HepG2 (cell line): Measurements from ENCODE around the gene DTHD1. TPM values are rescaled to one million over a fixed set of nuclear protein-coding genes. Genes with fewer than 3 reads are reported as not detected.

Experiments
- ATAC-seq: fragments of 200-7000 bp; cut with Tn5 transposase; 3 replicates; pipeline ENCODE4 v1.9.1; 2020; ENCODE audit warnings: mild to moderate bottlenecking, moderate library complexity
- BruUV-seq: library from RNA; stranded (reverse); fragments of 400-500 nt; replicated peaks from 2 replicates; lab custom pipeline; 2021; lab: Mats Ljungman, UMichigan
- CTCF ChIA-PET: fragments of 300-600 bp; formaldehyde crosslinking; extraction: SDS; loops from one replicate; lab custom pipeline; 2021; ENCODE audit warnings: low total read pairs, inconsistent platforms, low intra/inter-chr PET ratio; lab: Yijun Ruan, JAX
- POLR2A ChIA-PET: fragments of 350-600 bp; sonication (Branson Sonifier 250); formaldehyde crosslinking; loops from one replicate; lab custom pipeline; 2020; ENCODE audit warnings: antibody characterized with exemption, inconsistent platforms; lab: Yijun Ruan, JAX
- DNase-seq: peaks from one replicate; pipeline ENCODE4 v3.0.0-alpha.2; 2015; ENCODE audit warnings: low spot score
- FAIRE-seq: peaks from 3 replicates; lab custom pipeline; 2011; peaks lifted over from hg19 to GRCh38; lab: Jason Lieb, UNC
- H2AFZ ChIP-seq: one replicate; pipeline ENCODE4 v1.6.1; 2011; ENCODE audit warnings: low read length, inconsistent platforms
- H3K27ac ChIP-seq: fragments of 300-600 bp; 3 replicates; pipeline ENCODE4 v1.8.0; 2011; ENCODE audit warnings: mixed run types, mild to moderate bottlenecking, mixed read lengths, low read length, inconsistent platforms; ENCODE audit not compliant: insufficient read depth; ENCODE audit errors: extremely low read length
- H3K27me3 ChIP-seq, 2 experiments: fragments of 200-600 bp in 1 of 2; 2 replicates in 1 of 2; 3 replicates in 1 of 2; pipeline versions ENCODE4 v1.6.0 to v1.8.0; 2011; ENCODE audit warnings: low read length in 2 of 2, mild to moderate bottlenecking in 2 of 2, moderate library complexity in 2 of 2, inconsistent platforms in 1 of 2; ENCODE audit not compliant: insufficient read depth in 2 of 2, control insufficient read depth in 1 of 2
- H3K36me3 ChIP-seq, 2 experiments: fragments of 200-600 bp in 1 of 2; replicated peaks in 1 of 2; 2 replicates in 1 of 2; 3 replicates in 1 of 2; pipeline versions ENCODE4 v1.5.1 to v1.8.0; 2011; ENCODE audit warnings: low read length in 2 of 2, inconsistent platforms in 1 of 2; ENCODE audit not compliant: insufficient read depth in 2 of 2, control insufficient read depth in 1 of 2
- H3K4me1 ChIP-seq: 2 replicates; pipeline ENCODE4 v1.5.1; 2012; ENCODE audit warnings: low read length, inconsistent platforms; ENCODE audit not compliant: insufficient read depth
- H3K4me2 ChIP-seq: 2 replicates; pipeline ENCODE4 v1.6.0; 2011; ENCODE audit warnings: low read depth, low read length, inconsistent platforms
- H3K4me3 ChIP-seq, 3 experiments: fragments of 200-600 bp in 1 of 3; sonication (generic), shearing (Covaris generic) in 1 of 3; replicated peaks in 1 of 3; 2 replicates each; pipeline ENCODE4 v1.5.1; 2011 to 2016; ENCODE audit warnings: low read length in 3 of 3, inconsistent platforms in 2 of 3, low read depth in 2 of 3, mild to moderate bottlenecking in 2 of 3, control low read depth in 1 of 3, mixed read lengths in 1 of 3; ENCODE audit not compliant: insufficient read depth in 1 of 3
- H3K79me2 ChIP-seq: one replicate; pipeline ENCODE4 v1.6.1; 2011; ENCODE audit warnings: low read length, inconsistent platforms; ENCODE audit not compliant: insufficient read depth
- H3K9ac ChIP-seq: 2 replicates; pipeline ENCODE4 v1.6.0; 2011; ENCODE audit warnings: mild to moderate bottlenecking, low read depth, low read length, inconsistent platforms; ENCODE audit not compliant: insufficient read depth
- H3K9me3 ChIP-seq: 2 replicates; pipeline ENCODE4 v1.5.1; 2012; ENCODE audit warnings: mild to moderate bottlenecking, low read length
- H4K20me1 ChIP-seq: 2 replicates; pipeline ENCODE4 v1.6.0; 2011; ENCODE audit warnings: inconsistent platforms, mild to moderate bottlenecking, low read length, moderate library complexity; ENCODE audit not compliant: insufficient read depth
- ATF1 ChIP-seq: IDR thresholded peaks from 2 replicates; pipeline ENCODE4 v1.6.1; 2016; ENCODE audit warnings: mild to moderate bottlenecking, control low read depth
- DR1 ChIP-seq: sonication (generic); formaldehyde crosslinking; IDR thresholded peaks from 2 replicates; pipeline ENCODE4 v1.8.0; 2021; ENCODE audit warnings: mild to moderate bottlenecking, missing genetic modification reagents, inconsistent platforms
- HDAC2 ChIP-seq: sonication (generic); formaldehyde crosslinking; IDR thresholded peaks from 2 replicates; pipeline ENCODE4 v1.4.0; 2020; ENCODE audit warnings: missing genetic modification reagents
- KAT2B ChIP-seq: fragments of 150-350 bp; IDR thresholded peaks from 2 replicates; pipeline ENCODE4 v1.6.1; 2014; ENCODE audit warnings: low read depth, low read length, borderline replicate concordance
- NKX3-1 ChIP-seq: sonication (generic); formaldehyde crosslinking; IDR thresholded peaks from 2 replicates; pipeline ENCODE4 v1.5.0; 2020; ENCODE audit warnings: missing genetic modification reagents
- STAT5B ChIP-seq: sonication (generic); formaldehyde crosslinking; IDR thresholded peaks from 2 replicates; pipeline ENCODE4 v1.4.0; 2020; ENCODE audit warnings: missing genetic modification reagents
- ZNF329 ChIP-seq: sonication (generic); formaldehyde crosslinking; IDR thresholded peaks from 2 replicates; pipeline ENCODE4 v1.9.0; 2021; ENCODE audit warnings: low read depth, mild to moderate bottlenecking, missing genetic modification reagents
- ZNF546 ChIP-seq: sonication (generic); formaldehyde crosslinking; conservative IDR thresholded peaks from 2 replicates; pipeline ENCODE4 v1.8.1; 2023; ENCODE audit warnings: mild to moderate bottlenecking, missing genetic modification reagents
- ZNF549 ChIP-seq: sonication (generic); formaldehyde crosslinking; IDR thresholded peaks from 2 replicates; pipeline ENCODE4 v1.5.0; 2020; ENCODE audit warnings: missing genetic modification reagents
- ZNF558 ChIP-seq: sonication (generic); formaldehyde crosslinking; IDR thresholded peaks from 2 replicates; pipeline ENCODE4 v1.9.0; 2022; ENCODE audit warnings: mild to moderate bottlenecking, missing genetic modification reagents, borderline replicate concordance
- ZNF572 ChIP-seq: sonication (generic); formaldehyde crosslinking; IDR thresholded peaks from 2 replicates; pipeline ENCODE4 v1.5.1; 2020; ENCODE audit warnings: mild to moderate bottlenecking, missing genetic modification reagents
- ZNF577 ChIP-seq: sonication (generic); formaldehyde crosslinking; IDR thresholded peaks from 2 replicates; pipeline ENCODE4 v1.4.0; 2020; ENCODE audit warnings: mild to moderate bottlenecking, low read depth, missing genetic modification reagents, borderline replicate concordance
- WGBS: methylation state at CpG from one replicate; pipeline ENCODE4 v1.1.6; 2017; ENCODE audit warnings: low lambda C conversion rate; 5-methylcytosine and 5-hydroxymethylcytosine counted together
- in situ Hi-C: cut with HindIII; loops from 2 replicates; pipeline ENCODE4 v1.10.0; 2017; ENCODE audit warnings: low pct_unique_long_range_greater_than_20kb; ENCODE audit not compliant: extremely low pct_ligation_motif_present
- intact Hi-C: fragments of 100-400 bp; cut with micrococcal nuclease; formaldehyde crosslinking; loops from one replicate; pipeline ENCODE4 v1.10.0; 2022; ENCODE audit not compliant: unreplicated experiment
- polyA plus RNA-seq, 8 experiments: library from polyadenylated mRNA; depleted of rRNA in 3 of 8; stranded (reverse) in 7 of 8; unstranded in 1 of 8; fragments of >200 nt; fragmentation: Illumina TruSeq in 4 of 8; extraction: Trizol in 4 of 8; gene quantifications; 2 replicates each; pipeline versions ENCODE4 v1.2.1 to v1.2.3, GENCODE V29; 2011 to 2016; ENCODE audit warnings: low read depth in 4 of 8, missing spikeins in 1 of 8, mixed read lengths in 1 of 8; ENCODE audit not compliant: insufficient read depth in 1 of 8
- total RNA-seq, 5 experiments: library from RNA; depleted of rRNA; stranded (reverse); fragments of >200 nt; fragmentation: Illumina TruSeq; extraction: Trizol; gene quantifications; 2 replicates each; pipeline ENCODE4 v1.2.3, GENCODE V29; 2016; ENCODE audit warnings: low read depth in 1 of 5
- TF ChIP-seq, protein P1 (sequence below): sonication (generic); formaldehyde crosslinking; IDR thresholded peaks from 2 replicates; pipeline ENCODE4 v1.4.0; 2020; ENCODE audit warnings: missing genetic modification reagents, mild to moderate bottlenecking, borderline replicate concordance
- TF ChIP-seq, protein P2 (sequence below): sonication (generic); formaldehyde crosslinking; IDR thresholded peaks from 2 replicates; pipeline ENCODE4 v1.5.1; 2020; ENCODE audit warnings: missing genetic modification reagents, mild to moderate bottlenecking, borderline replicate concordance

Gene DTHD1
- total and polyA plus RNA-seq, 2 of the 13 experiments (the other 11 are each of a cell fraction or from before 2014, with no cell fraction given), result not detected

DNA sequence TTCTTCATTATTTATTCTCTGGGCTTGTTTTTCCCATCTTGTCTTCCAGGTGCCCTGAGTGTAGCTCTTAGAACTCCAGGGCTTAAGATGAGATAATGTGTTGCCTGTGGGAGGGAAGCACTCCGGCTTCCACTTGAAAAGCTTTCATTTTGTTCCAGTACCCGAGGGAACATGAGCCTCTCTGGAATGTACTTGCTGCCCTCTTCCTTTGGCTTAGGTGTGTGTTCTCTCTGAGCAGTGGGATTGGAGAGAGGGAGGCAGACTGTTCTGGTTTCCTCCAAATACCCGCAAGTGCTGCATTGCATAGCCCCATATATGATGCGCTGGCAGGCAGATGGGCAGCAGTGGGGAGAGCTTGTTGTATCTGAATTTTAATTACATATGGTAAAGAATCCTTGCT is 861 bp upstream of the DTHD1 start (continued):
- TF ChIP-seq ATF1 (CRISPR knock-in tag) (no peak), ZNF546 (CRISPR knock-in tag) (no peak), ZNF572 (CRISPR knock-in tag) (no peak)

DNA sequence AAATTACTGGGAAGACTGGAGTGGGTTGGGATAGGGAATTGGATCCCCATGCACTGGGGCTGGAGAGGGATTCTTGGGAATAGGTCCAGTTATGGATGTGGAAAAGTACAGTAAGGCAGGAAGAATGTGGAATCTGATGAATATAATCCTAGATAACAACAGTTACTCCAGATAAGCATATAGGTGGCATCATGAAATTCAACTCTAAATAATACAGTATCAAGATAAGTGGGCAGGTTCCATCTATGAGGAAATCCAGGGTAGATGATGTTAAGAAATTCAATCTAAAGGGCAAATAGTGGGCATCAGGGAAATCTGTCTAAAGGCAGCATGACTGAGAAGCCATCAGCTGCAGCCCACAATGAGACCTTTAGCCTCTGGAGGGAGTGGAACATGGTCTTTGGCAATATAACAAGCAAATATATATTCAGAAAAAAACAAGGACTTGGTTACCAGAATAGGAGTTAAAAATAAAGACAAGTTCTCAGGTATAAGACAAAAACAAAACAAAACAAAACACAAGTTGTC is 1.2 kb downstream of the DTHD1 start:
- Histone ChIP-seq H2AFZ (no peak overlapping the region), H3K4me3 (no peak overlapping the region), H3K4me2 (no peak overlapping the region), H4K20me1 (no peaks in the 10 kb centered on the region), H3K4me1 (no peaks in the 10 kb centered on the region), H3K9ac (no peak overlapping the region), H3K27me3 (no peaks in the 10 kb centered on the region), H3K27ac (no peak overlapping the region), H3K36me3 (no peaks in the 10 kb centered on the region), H3K79me2 (no peaks in the 10 kb centered on the region), H3K9me3 (no peaks in the 10 kb centered on the region)
- no peak for TF ChIP-seq STAT5B (CRISPR knock-in tag)
- POLR2A ChIA-PET, result no interaction called here
- FAIRE-seq, result no peak
- BruUV-seq, result no TSS peak
- in situ Hi-C loops, result no loop called here
- intact Hi-C loops, result no loop called here
- no peak for DNase-seq
- ATAC-seq, result no peak
- CTCF ChIA-PET, result no interaction called here

DNA sequence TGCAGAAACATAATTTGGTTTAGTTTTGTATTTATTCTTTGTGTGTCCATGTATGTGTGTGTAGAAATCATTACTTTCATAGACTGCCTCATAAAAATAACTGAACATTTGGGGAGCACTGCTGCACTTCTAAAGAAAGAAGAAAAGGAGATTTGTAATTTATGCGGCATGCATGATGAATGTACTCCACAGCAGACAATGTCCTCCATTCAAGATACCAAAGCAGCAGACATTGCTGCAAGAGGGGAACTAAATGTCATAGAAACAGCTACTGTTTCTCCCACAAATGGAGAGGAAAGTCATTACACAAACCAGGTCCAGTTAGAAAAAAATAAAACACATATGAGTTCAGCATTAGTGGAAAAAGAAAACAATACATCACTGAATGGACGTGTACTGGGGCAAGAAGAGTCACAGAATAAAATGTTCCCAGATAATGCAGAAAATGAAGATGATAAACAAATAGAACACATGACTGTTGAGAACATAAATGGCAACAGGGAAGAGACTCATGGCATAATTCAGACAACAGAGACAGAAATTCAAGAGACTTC is 2.6 kb downstream of the DTHD1 start:
- Histone ChIP-seq H4K20me1 (no peaks in the 10 kb centered on the region), H3K9me3 (no peaks in the 10 kb centered on the region), H3K27ac (no peak overlapping the region), H3K9ac (no peak overlapping the region), H3K4me3 (no peak overlapping the region), H3K4me1 (no peaks in the 10 kb centered on the region), H3K27me3 (no peaks in the 10 kb centered on the region), H3K4me2 (no peak overlapping the region), H2AFZ (no peak overlapping the region), H3K36me3 (no peaks in the 10 kb centered on the region), H3K79me2 (no peaks in the 10 kb centered on the region)
- ChIA-PET CTCF (no interaction called here), POLR2A (no interaction called here)
- DNase-seq, result no peak
- intact Hi-C loops (no loop called here), in situ Hi-C loops (no loop called here)
- ATAC-seq, result no peak
- BruUV-seq, result no TSS peak
- FAIRE-seq, result no peak
- 50% methylated on average over 2 of the region's 2 CpGs for WGBS
- TF ChIP-seq ZNF577 (CRISPR knock-in tag) (no peak), HDAC2 (CRISPR knock-in tag) (no peak), NKX3-1 (no peak), KAT2B (no peak), DR1 (no peak), ZNF558 (no peak), ZNF549 (no peak), ZNF329 (CRISPR knock-in tag) (no peak)
- TF ChIP-seq, protein P1, sequence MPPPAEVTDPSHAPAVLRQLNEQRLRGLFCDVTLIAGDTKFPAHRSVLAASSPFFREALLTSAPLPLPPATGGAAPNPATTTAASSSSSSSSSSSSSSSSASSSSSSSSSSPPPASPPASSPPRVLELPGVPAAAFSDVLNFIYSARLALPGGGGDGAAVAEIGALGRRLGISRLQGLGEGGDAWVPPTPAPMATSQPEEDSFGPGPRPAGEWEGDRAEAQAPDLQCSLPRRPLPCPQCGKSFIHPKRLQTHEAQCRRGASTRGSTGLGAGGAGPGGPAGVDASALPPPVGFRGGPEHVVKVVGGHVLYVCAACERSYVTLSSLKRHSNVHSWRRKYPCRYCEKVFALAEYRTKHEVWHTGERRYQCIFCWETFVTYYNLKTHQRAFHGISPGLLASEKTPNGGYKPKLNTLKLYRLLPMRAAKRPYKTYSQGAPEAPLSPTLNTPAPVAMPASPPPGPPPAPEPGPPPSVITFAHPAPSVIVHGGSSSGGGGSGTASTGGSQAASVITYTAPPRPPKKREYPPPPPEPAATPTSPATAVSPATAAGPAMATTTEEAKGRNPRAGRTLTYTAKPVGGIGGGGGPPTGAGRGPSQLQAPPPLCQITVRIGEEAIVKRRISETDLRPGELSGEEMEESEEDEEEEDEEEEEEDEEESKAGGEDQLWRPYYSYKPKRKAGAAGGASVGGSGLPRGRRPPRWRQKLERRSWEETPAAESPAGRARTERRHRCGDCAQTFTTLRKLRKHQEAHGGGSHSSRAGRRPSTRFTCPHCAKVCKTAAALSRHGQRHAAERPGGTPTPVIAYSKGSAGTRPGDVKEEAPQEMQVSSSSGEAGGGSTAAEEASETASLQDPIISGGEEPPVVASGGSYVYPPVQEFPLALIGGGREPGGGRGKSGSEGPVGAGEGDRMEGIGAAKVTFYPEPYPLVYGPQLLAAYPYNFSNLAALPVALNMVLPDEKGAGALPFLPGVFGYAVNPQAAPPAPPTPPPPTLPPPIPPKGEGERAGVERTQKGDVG (CRISPR knock-in tag), result no peak
- TF ChIP-seq, protein P2, sequence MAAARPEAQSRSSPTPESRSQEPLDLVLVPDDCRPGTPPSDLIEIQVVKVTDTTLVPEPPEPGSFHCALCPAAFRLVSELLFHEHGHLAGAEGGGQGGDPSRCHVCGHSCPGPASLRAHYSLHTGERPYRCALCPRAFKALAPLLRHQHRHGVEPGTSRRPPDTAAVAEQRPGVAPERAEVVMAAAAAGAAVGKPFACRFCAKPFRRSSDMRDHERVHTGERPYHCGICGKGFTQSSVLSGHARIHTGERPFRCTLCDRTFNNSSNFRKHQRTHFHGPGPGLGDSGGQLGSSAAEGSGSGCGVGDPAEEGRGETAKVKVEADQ, result no peak
